ENCODE measurements around the gene GH2.
"Not testable (repeated sequence)": the region's sequence is repeated elsewhere in the genome, so short reads cannot be mapped to it uniquely, and the experiment has no call there.

GH2 gene

GRCh38 chr17:63918305-63918704 is 36.6 kb upstream of the GH2 start:
- Mint-ChIP-seq H3K9me3 (no peaks in the 10 kb centered on the region), H3K4me1 (peaks cover 19% of the 10 kb centered on the region), H3K36me3 (ENCODE audit: low read depth) (no peaks in the 10 kb centered on the region), H3K4me3 (no peak overlapping the region), H3K27me3 (no peaks in the 10 kb centered on the region), H3K27ac (no peak overlapping the region)
- ATAC-seq (no peak), DNase-seq (no peak)

DNA sequence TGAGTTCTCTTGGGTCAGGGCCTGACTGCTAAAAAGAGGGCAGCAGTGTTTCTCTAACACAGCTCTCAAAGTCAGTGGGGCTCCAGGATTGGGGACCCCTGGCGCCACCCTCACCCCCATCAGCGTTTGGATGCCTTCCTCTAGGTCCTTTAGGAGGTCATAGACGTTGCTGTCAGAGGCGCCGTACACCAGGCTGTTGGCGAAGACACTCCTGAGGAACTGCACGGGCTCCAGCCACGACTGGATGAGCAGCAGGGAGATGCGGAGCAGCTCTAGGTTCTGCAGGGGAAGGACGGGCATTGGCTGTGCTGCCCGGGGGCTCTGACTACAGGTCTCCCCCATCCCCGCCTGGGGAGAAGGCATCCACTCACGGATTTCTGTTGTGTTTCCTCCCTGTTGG is 35.9 kb upstream of the GH2 start:
- Mint-ChIP-seq H3K4me3 (no peak overlapping the region), H3K4me1 (peaks cover 22% of the 10 kb centered on the region), H3K9me3 (no peaks in the 10 kb centered on the region), H3K36me3 (ENCODE audit: low read depth) (no peaks in the 10 kb centered on the region), H3K27me3 (no peaks in the 10 kb centered on the region), H3K27ac (no peak overlapping the region)
- ATAC-seq (no peak), DNase-seq (no peak)

DNA sequence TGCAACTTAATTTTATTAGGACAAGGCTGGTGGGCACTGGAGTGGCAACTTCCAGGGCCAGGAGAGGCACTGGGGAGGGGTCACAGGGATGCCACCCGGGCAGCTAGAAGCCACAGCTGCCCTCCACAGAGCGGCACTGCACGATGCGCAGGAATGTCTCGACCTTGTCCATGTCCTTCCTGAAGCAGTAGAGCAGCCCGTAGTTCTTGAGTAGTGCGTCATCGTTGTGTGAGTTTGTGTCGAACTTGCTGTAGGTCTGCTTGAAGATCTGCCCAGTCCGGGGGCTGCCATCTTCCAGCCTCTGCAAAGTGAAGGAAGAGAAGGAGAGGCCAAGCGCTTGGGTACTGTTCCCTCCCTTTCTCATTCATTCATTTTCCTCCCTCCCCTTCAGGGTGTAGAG is 35.5 kb upstream of the GH2 start:
- not testable (repeated sequence) for H3K4me3 Mint-ChIP-seq; ATAC-seq; DNase-seq; H3K36me3 Mint-ChIP-seq (ENCODE audit: low read depth); H3K9me3 Mint-ChIP-seq; H3K27ac Mint-ChIP-seq; H3K27me3 Mint-ChIP-seq
- peaks cover 24% of the 10 kb centered on the region for H3K4me1 Mint-ChIP-seq

- H3K36me3 Mint-ChIP-seq (ENCODE audit: low read depth): no peaks in the 10 kb centered on the region
- peaks cover 21% of the 10 kb centered on the region for H3K4me1 Mint-ChIP-seq
- ATAC-seq: no peak
These were observed 34.9 kb upstream of the GH2 start for GRCh38 chr17:63916566-63917185.

GRCh38 chr17:63915753-63916152 is 34.0 kb upstream of the GH2 start:
- H3K4me3 Mint-ChIP-seq, H3K27ac Mint-ChIP-seq: not testable (repeated sequence)

More at GRCh38 chr17:63916566-63917185, 34.9 kb upstream of the GH2 start:
- Mint-ChIP-seq H3K9me3 (no peaks in the 10 kb centered on the region), H3K27me3 (no peaks in the 10 kb centered on the region), H3K4me3 (no peak overlapping the region), H3K27ac (no peak overlapping the region)
- no peak for DNase-seq

DNA sequence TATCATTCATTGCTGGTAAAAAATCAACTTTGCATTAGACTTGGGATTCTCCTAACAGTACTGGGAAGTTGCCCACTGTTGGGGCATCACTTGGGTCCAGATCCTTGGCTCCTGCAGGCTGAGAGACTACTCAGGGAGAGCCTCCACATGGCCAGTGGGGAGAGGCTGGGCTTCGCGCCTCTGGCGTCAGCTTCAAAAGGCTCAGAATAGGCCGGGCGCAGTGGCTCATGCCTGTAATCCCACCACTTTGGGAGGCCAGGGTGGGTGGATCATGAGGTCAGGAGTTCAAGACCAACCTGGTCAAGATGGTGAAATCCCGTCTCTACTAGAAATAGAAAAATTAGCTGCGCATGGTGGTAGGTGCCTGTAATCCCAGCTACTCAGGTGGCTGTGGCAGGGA is 32.7 kb upstream of the GH2 start:
- H3K4me1 Mint-ChIP-seq: peaks cover 13% of the 10 kb centered on the region
- no peaks in the 10 kb centered on the region for H3K36me3 Mint-ChIP-seq (ENCODE audit: low read depth)
- no peak overlapping the region for H3K4me3 Mint-ChIP-seq
- H3K27me3 Mint-ChIP-seq: no peaks in the 10 kb centered on the region
- no peak for DNase-seq
- no peaks in the 10 kb centered on the region for H3K9me3 Mint-ChIP-seq
- ATAC-seq: no peak
- no peak overlapping the region for H3K27ac Mint-ChIP-seq

More at GRCh38 chr17:63915753-63916152, 34.0 kb upstream of the GH2 start:
- DNase-seq; ATAC-seq; H3K9me3 Mint-ChIP-seq; H3K27me3 Mint-ChIP-seq; H3K36me3 Mint-ChIP-seq (ENCODE audit: low read depth): not testable (repeated sequence)
- peaks cover 21% of the 10 kb centered on the region for H3K4me1 Mint-ChIP-seq

GRCh38 chr17:63911657-63912100 is 29.9 kb upstream of the GH2 start:
- ATAC-seq: peak; percentile 42
- Mint-ChIP-seq H3K9me3 (no peaks in the 10 kb centered on the region), H3K4me3 (no peak overlapping the region), H3K27me3 (no peaks in the 10 kb centered on the region), H3K27ac (no peak overlapping the region), H3K36me3 (ENCODE audit: low read depth) (no peaks in the 10 kb centered on the region), H3K4me1 (peaks cover 7% of the 10 kb centered on the region)
- peak; percentile 75 for DNase-seq

DNA sequence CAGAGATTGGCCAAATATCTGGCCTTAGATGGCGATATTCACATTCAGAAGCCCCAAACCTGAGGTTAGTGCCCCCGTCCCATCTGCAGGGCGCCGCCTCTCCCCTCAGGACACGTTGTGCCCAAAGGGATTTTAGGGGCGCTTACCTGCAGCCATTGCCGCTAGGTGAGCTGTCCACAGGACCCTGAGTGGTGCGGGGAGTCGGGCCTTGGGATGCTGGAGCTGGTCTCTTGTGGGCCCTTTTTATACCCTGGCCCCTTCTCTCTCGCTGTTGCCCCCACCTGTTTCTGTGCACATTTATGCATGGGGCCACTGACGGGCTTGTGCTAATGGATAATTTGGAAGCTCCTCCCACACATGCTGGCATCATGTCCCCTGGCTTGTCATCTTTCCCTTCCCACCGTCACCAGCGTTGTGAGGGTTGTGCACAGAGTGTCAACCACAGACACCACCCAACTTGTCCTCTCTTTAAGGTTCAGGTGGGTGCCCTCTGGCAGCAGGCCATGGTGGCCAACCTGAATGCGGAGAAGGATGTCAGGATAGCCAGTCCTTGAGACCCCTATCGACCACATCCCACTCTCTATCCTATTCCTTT is 29.4 kb upstream of the GH2 start, which contains the start of gene CSHL1:
Gene CSHL1 (minus strand): TSS at position 218 of the 595 bp plus-strand sequence. CDS start 62 bp downstream, at position 156.
- no peaks in the 10 kb centered on the region for H3K9me3 Mint-ChIP-seq
- peaks cover 7% of the 10 kb centered on the region for H3K4me1 Mint-ChIP-seq
- H3K36me3 Mint-ChIP-seq (ENCODE audit: low read depth): no peaks in the 10 kb centered on the region

DNA sequence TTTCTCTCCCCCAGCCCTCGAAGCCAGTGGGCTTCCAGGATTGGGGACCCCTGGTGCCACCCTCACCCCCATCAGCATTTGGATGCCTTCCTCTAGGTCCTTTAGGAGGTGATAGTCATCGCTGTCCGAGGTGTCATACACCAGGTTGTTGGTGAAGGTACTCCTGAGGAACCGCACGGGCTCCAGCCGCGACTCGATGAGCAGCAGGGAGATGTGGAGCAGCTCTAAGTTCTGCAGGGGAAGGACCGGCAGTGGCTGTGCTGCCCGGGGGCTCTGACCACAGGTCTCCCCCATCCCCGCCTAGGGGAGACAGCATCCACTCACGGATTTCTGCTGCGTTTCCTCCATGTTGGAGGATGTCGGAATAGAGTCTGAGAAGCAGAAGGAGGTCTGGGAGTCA is 28.4 kb upstream of the GH2 start:
- ATAC-seq (no peak), DNase-seq (no peak)
- Mint-ChIP-seq H3K4me3 (no peak overlapping the region), H3K4me1 (peaks cover 7% of the 10 kb centered on the region), H3K27ac (no peak overlapping the region), H3K36me3 (ENCODE audit: low read depth) (no peaks in the 10 kb centered on the region), H3K27me3 (no peaks in the 10 kb centered on the region), H3K9me3 (no peaks in the 10 kb centered on the region)

More for the DNA sequence above, 29.4 kb upstream of the GH2 start, which contains the start of gene CSHL1:
- no peak within 1 kb of the TSS for H3K4me3 Mint-ChIP-seq
- no peaks in the 10 kb centered on the region for H3K27me3 Mint-ChIP-seq
- no peak within 1 kb of the TSS for H3K27ac Mint-ChIP-seq
- no peak for ATAC-seq
- DNase-seq: no peak

- ATAC-seq; DNase-seq; H3K9me3 Mint-ChIP-seq; H3K36me3 Mint-ChIP-seq (ENCODE audit: low read depth); H3K4me1 Mint-ChIP-seq; H3K4me3 Mint-ChIP-seq; H3K27ac Mint-ChIP-seq; H3K27me3 Mint-ChIP-seq: not testable (repeated sequence)
These were observed 27.8 kb upstream of the GH2 start for GRCh38 chr17:63909586-63909985.

- H3K27ac Mint-ChIP-seq; H3K36me3 Mint-ChIP-seq (ENCODE audit: low read depth); H3K4me3 Mint-ChIP-seq; H3K9me3 Mint-ChIP-seq; DNase-seq; H3K4me1 Mint-ChIP-seq; H3K27me3 Mint-ChIP-seq; ATAC-seq: not testable (repeated sequence)
These were observed 25.5 kb upstream of the GH2 start for GRCh38 chr17:63907161-63907778.

DNA sequence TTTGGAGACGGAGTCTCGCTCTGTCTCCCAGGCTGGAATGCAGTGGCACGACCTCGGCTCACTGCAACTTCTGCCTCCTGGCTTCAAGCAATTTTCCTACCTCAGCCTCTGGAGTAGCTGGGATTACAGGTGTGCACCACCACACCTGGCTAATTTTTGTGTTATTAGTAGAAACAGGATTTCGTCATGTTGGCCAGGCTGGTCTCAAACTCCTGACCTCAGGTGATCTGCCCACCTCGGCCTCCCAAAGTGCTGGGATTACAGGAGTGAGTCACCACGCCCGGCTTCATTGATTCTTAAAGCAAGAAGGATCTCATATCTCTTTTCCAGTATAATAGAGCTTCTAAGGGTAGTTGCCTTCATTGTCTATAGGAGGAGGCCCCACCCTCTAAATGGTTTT is 23.1 kb upstream of the GH2 start:
- not testable (repeated sequence) for H3K9me3 Mint-ChIP-seq; H3K27me3 Mint-ChIP-seq; H3K4me1 Mint-ChIP-seq; H3K27ac Mint-ChIP-seq; H3K36me3 Mint-ChIP-seq (ENCODE audit: low read depth); DNase-seq; ATAC-seq; H3K4me3 Mint-ChIP-seq

DNA sequence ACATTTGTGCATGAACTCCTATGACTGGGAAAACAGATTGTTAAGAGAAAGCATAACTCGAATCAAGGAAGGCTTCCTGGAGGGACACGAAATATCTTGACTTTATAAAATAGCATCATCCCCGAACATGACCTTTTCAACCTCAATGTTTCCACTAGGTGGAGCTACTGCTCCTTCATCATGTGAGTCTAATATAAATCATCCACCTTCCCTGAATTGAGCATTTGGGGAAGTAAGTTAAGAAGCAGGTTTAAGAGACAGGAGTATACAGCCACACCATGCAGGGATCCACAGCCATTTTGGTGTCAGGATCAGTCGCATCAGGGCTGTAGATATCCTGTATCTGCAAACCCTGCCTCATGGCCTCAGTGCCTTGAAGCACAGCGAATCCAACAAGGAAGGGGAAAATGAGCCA is 22.1 kb upstream of the GH2 start:
- DNase-seq; H3K27me3 Mint-ChIP-seq; H3K36me3 Mint-ChIP-seq (ENCODE audit: low read depth); H3K4me3 Mint-ChIP-seq; H3K9me3 Mint-ChIP-seq: not testable (repeated sequence)
- H3K27ac Mint-ChIP-seq: peak overlapping the region; percentile 62
- H3K4me1 Mint-ChIP-seq: peaks cover 12% of the 10 kb centered on the region
- ATAC-seq: peak; percentile 64

DNA sequence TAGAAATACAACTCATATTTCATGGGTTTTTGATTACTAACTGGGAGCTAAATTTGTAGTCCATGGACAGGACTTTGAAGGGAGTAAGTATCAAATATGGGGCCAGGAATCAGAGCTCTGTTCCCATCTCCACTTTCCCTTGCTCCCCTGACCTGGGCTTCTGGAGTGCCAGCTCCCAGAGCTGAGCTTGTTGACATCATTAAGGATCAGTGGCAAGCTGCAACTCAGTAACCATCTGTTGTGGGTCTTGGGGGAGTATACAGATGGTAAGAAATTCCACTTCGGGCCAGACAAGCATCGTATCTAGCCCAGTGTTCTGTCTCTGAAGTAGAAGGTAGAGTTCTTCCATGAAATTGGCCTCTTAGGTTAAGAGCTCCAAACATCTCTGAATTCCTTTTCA is 20.2 kb upstream of the GH2 start:
- not testable (repeated sequence) for H3K4me3 Mint-ChIP-seq; DNase-seq; H3K27me3 Mint-ChIP-seq; ATAC-seq; H3K27ac Mint-ChIP-seq; H3K36me3 Mint-ChIP-seq (ENCODE audit: low read depth); H3K9me3 Mint-ChIP-seq
- peaks cover 12% of the 10 kb centered on the region for H3K4me1 Mint-ChIP-seq

Measured in activated naive CD8-positive, alpha-beta T cell treated with anti-CD3 and anti-CD28 coated beads, Interleukin-2, amount 50 U/mL, for 24 hours (primary cell).